ENCODE results near the gene TREML4. TPM values are rescaled to one million over a fixed set of nuclear protein-coding genes. Genes with fewer than 3 reads are reported as not detected.

TREML4 gene
- polyA plus RNA-seq, 2 of the 4 experiments (the other 2 are of a cell fraction) = not detected

DNA sequence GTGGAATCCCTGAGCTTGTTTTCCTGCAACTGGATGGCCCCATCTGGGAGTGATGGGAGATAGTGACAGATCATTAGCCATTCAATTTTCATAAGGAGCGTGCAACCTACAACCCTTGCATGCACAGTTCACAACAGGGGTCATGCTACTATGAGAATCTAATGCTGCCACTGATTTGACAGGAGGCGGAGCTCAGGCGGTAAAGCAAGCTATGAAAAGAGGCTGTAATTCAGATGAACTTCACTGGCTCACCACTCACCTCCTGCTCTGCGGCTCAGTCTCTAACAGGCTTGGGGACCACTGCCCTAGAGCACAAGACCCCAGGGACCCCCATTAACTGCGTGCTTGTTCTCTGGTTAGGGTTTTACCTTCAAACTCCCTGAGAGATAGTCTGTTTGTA is 12.4 kb upstream of the TREML4 start:
- FAIRE-seq (no peak), DNase-seq (ENCODE audit: low read depth in 1 of 2, low spot score in 1 of 2) (no peak), ATAC-seq (no peak)
- no peak overlapping the region for H3K4me2 ChIP-seq
- no peaks in the 10 kb centered on the region; the same call in 2 of the 3 replicates for H3K9me3 ChIP-seq
- ChIA-PET POLR2A (no interaction called here), CTCF (no interaction called here)
- 51% methylated on average over 4 of the region's 5 CpGs for WGBS (ENCODE audit: missing lambda C conversion rate)
- no peak overlapping the region for H3K27ac ChIP-seq
- no peaks in the 10 kb centered on the region for H3K4me1 ChIP-seq
- no peak for TF ChIP-seq ESRRA (IDR thresholded peaks at IDR 0.05; ENCODE audit: borderline replicate concordance, low read length)
- TF ChIP-seq RCOR1 (IDR thresholded peaks at IDR 0.05; ENCODE audit: low read depth, low read length) = no peak
- no peak for TF ChIP-seq KDM1A (IDR thresholded peaks at IDR 0.05; ENCODE audit: low read depth)
- no peak for TF ChIP-seq EHF (CRISPR knock-in tag; IDR thresholded peaks at IDR 0.05)
- TF ChIP-seq, protein P1, sequence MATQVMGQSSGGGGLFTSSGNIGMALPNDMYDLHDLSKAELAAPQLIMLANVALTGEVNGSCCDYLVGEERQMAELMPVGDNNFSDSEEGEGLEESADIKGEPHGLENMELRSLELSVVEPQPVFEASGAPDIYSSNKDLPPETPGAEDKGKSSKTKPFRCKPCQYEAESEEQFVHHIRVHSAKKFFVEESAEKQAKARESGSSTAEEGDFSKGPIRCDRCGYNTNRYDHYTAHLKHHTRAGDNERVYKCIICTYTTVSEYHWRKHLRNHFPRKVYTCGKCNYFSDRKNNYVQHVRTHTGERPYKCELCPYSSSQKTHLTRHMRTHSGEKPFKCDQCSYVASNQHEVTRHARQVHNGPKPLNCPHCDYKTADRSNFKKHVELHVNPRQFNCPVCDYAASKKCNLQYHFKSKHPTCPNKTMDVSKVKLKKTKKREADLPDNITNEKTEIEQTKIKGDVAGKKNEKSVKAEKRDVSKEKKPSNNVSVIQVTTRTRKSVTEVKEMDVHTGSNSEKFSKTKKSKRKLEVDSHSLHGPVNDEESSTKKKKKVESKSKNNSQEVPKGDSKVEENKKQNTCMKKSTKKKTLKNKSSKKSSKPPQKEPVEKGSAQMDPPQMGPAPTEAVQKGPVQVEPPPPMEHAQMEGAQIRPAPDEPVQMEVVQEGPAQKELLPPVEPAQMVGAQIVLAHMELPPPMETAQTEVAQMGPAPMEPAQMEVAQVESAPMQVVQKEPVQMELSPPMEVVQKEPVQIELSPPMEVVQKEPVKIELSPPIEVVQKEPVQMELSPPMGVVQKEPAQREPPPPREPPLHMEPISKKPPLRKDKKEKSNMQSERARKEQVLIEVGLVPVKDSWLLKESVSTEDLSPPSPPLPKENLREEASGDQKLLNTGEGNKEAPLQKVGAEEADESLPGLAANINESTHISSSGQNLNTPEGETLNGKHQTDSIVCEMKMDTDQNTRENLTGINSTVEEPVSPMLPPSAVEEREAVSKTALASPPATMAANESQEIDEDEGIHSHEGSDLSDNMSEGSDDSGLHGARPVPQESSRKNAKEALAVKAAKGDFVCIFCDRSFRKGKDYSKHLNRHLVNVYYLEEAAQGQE (IDR thresholded peaks at IDR 0.05) = no peak
- no peak for TF ChIP-seq HDAC2 (IDR thresholded peaks at IDR 0.05)
- no peak for TF ChIP-seq TP53 (CRISPR knock-in tag; IDR thresholded peaks at IDR 0.05)
- no peak for TF ChIP-seq RARB (CRISPR knock-in tag; IDR thresholded peaks at IDR 0.05)
- TF ChIP-seq, protein P2, sequence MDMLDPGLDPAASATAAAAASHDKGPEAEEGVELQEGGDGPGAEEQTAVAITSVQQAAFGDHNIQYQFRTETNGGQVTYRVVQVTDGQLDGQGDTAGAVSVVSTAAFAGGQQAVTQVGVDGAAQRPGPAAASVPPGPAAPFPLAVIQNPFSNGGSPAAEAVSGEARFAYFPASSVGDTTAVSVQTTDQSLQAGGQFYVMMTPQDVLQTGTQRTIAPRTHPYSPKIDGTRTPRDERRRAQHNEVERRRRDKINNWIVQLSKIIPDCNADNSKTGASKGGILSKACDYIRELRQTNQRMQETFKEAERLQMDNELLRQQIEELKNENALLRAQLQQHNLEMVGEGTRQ (IDR thresholded peaks at IDR 0.05) = no peak
- TF ChIP-seq NR3C1 (IDR thresholded peaks at IDR 0.05) = no peak
- TF ChIP-seq MYC (IDR thresholded peaks at IDR 0.05; ENCODE audit: borderline replicate concordance, low read length) = no peak
- no peak for TF ChIP-seq SMC3 (IDR thresholded peaks at IDR 0.05)
- TF ChIP-seq, protein P3, sequence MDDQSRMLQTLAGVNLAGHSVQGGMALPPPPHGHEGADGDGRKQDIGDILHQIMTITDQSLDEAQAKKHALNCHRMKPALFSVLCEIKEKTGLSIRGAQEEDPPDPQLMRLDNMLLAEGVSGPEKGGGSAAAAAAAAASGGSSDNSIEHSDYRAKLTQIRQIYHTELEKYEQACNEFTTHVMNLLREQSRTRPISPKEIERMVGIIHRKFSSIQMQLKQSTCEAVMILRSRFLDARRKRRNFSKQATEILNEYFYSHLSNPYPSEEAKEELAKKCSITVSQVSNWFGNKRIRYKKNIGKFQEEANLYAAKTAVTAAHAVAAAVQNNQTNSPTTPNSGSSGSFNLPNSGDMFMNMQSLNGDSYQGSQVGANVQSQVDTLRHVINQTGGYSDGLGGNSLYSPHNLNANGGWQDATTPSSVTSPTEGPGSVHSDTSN (IDR thresholded peaks at IDR 0.05) = no peak
- TF ChIP-seq TFCP2L1 (CRISPR knock-in tag; IDR thresholded peaks at IDR 0.05) = no peak
- TF ChIP-seq EP300 (IDR thresholded peaks at IDR 0.05) = no peak
- no peak for TF ChIP-seq MAFK (IDR thresholded peaks at IDR 0.05; ENCODE audit: partially characterized antibody)
- TF ChIP-seq HOXA7 (CRISPR knock-in tag; IDR thresholded peaks at IDR 0.05) = no peak
- TF ChIP-seq ZNF302 (CRISPR knock-in tag; IDR thresholded peaks at IDR 0.05) = no peak
- H3K4me3 ChIP-seq = no peak overlapping the region

DNA sequence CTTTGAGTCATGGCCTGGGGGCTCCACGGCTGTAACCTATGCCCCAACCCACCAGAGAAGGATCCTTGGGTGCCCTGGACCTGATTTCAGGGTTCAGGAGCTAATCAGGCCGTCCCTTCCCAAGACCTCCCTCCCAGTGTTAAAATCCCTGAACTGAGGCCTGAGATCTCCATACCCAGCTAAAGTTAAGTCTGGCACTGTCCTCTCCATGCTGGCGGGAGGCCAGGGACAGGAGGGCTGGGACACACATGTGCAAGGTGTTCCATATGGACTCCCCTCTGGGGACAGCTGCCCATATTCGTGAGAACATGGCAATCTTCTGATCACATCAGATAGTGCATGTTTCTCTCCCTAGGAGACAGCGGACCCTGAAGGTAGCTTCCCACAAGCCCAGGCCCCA is 11.5 kb upstream of the TREML4 start:
- no peak for DNase-seq (ENCODE audit: low read depth in 1 of 2, low spot score in 1 of 2)
- CTCF ChIA-PET = no interaction called here
- Histone ChIP-seq H3K4me3 (no peak overlapping the region), H3K27ac (no peak overlapping the region), H3K4me1 (no peaks in the 10 kb centered on the region), H3K9me3 (no peaks in the 10 kb centered on the region; the same call in 2 of the 3 replicates), H3K4me2 (no peak overlapping the region)
- TF ChIP-seq POLR2A (IDR thresholded peaks at IDR 0.05; ENCODE audit: low read length) (no peak), PHF8 (IDR thresholded peaks at IDR 0.05; ENCODE audit: borderline replicate concordance, low read depth) (no peak), GATA3 (IDR thresholded peaks at IDR 0.05; ENCODE audit: borderline replicate concordance) (no peak), ZC3H11A (IDR thresholded peaks at IDR 0.05) (no peak), KDM5A (IDR thresholded peaks at IDR 0.05) (no peak), HEYL (CRISPR knock-in tag; IDR thresholded peaks at IDR 0.05) (no peak), FOXS1 (CRISPR knock-in tag; IDR thresholded peaks at IDR 0.05) (no peak), KDM1A (IDR thresholded peaks at IDR 0.05; ENCODE audit: low read depth) (no peak), MAFK (IDR thresholded peaks at IDR 0.05; ENCODE audit: partially characterized antibody) (no peak)
- TF ChIP-seq, protein P4, sequence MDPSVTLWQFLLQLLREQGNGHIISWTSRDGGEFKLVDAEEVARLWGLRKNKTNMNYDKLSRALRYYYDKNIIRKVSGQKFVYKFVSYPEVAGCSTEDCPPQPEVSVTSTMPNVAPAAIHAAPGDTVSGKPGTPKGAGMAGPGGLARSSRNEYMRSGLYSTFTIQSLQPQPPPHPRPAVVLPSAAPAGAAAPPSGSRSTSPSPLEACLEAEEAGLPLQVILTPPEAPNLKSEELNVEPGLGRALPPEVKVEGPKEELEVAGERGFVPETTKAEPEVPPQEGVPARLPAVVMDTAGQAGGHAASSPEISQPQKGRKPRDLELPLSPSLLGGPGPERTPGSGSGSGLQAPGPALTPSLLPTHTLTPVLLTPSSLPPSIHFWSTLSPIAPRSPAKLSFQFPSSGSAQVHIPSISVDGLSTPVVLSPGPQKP (IDR thresholded peaks at IDR 0.05; ENCODE audit: low read depth, low read length) = no peak
- TF ChIP-seq, protein P2 (IDR thresholded peaks at IDR 0.05) = no peak
- FAIRE-seq = no peak
- 20% methylated on average over 4 of the region's 5 CpGs for WGBS (ENCODE audit: missing lambda C conversion rate)
- POLR2A ChIA-PET = no interaction called here
- ATAC-seq = no peak
